SK-N-SH treated with all-trans-retinoic acid at 6 μM for 48 hours (cell line): ENCODE results near the gene CDH1.

Experiments
- ATAC-seq: fragments of 200-7000 bp; cut with Tn5 transposase; 3 replicates; pipeline ENCODE4 v1.9.1; 2020; ENCODE audit warnings: mild to moderate bottlenecking, moderate library complexity
- BACH2 ChIP-seq: fragments of 250-450 bp; sonication (Bioruptor Pico); IDR thresholded peaks from 2 replicates; pipeline ENCODE4 v1.9.0; 2021; ENCODE audit warnings: mild to moderate bottlenecking, borderline replicate concordance
- CSDC2 ChIP-seq: fragments of 250-450 bp; sonication (Bioruptor Pico); IDR thresholded peaks from 2 replicates; pipeline ENCODE4 v1.5.0; 2020; ENCODE audit warnings: mild to moderate bottlenecking, moderate library complexity
- ESRRG ChIP-seq: fragments of 250-450 bp; sonication (Bioruptor Pico); IDR thresholded peaks from 2 replicates; pipeline ENCODE4 v1.6.1; 2021; ENCODE audit warnings: mild to moderate bottlenecking
- GLIS3 ChIP-seq: fragments of 250-450 bp; sonication (Bioruptor Pico); IDR thresholded peaks from 2 replicates; pipeline ENCODE4 v1.5.0; 2020; ENCODE audit warnings: mild to moderate bottlenecking, moderate library complexity
- ISL1 ChIP-seq: fragments of 250-450 bp; sonication (Bioruptor Pico); IDR thresholded peaks from 2 replicates; pipeline ENCODE4 v2.1.2; 2022; ENCODE audit warnings: mild to moderate bottlenecking, moderate library complexity
- OSR1 ChIP-seq: fragments of 250-450 bp; sonication (Bioruptor Pico); IDR thresholded peaks from 2 replicates; pipeline ENCODE4 v1.8.0; 2022; ENCODE audit warnings: moderate library complexity, mild to moderate bottlenecking, inconsistent platforms
- PPARA ChIP-seq: fragments of 250-450 bp; sonication (Bioruptor Pico); IDR thresholded peaks from 2 replicates; pipeline ENCODE4 v1.5.0; 2020; ENCODE audit warnings: mild to moderate bottlenecking, borderline replicate concordance
- RARB ChIP-seq: fragments of 250-450 bp; sonication (Bioruptor Pico); IDR thresholded peaks from 2 replicates; pipeline ENCODE4 v1.8.0; 2021; ENCODE audit warnings: mild to moderate bottlenecking, moderate library complexity
- SNAI2 ChIP-seq: fragments of 250-450 bp; sonication (Bioruptor Pico); IDR thresholded peaks from 2 replicates; pipeline ENCODE4 v1.5.0; 2020; ENCODE audit warnings: mild to moderate bottlenecking, moderate library complexity
- TCF4 ChIP-seq: fragments of 250-450 bp; sonication (Bioruptor Pico); IDR thresholded peaks from 2 replicates; pipeline ENCODE4 v1.8.0; 2021; ENCODE audit warnings: mild to moderate bottlenecking, moderate library complexity, borderline replicate concordance
- TOX ChIP-seq: fragments of 250-450 bp; sonication (Bioruptor Pico); IDR thresholded peaks from 2 replicates; pipeline ENCODE4 v1.8.0; 2021; ENCODE audit warnings: mild to moderate bottlenecking, moderate library complexity, borderline replicate concordance
- ZC3H10 ChIP-seq: fragments of 250-450 bp; sonication (Bioruptor Pico); IDR thresholded peaks from 2 replicates; pipeline ENCODE4 v1.5.1; 2021; ENCODE audit warnings: mild to moderate bottlenecking, moderate library complexity
- ZFP3 ChIP-seq: fragments of 250-450 bp; sonication (Bioruptor Pico); IDR thresholded peaks from 2 replicates; pipeline ENCODE4 v1.5.0; 2020; ENCODE audit warnings: mild to moderate bottlenecking, moderate library complexity
- ZFP30 ChIP-seq: fragments of 450-650 bp; formaldehyde crosslinking; IDR thresholded peaks from 2 replicates; pipeline ENCODE4 v1.5.0; 2022; ENCODE audit warnings: mild to moderate bottlenecking, moderate library complexity
- ZNF565 ChIP-seq: fragments of 450-650 bp; formaldehyde crosslinking; conservative IDR thresholded peaks from 2 replicates; pipeline ENCODE4 v1.5.0; 2020; ENCODE audit warnings: low read depth, mild to moderate bottlenecking, moderate library complexity
- ZNF70 ChIP-seq: fragments of 450-650 bp; formaldehyde crosslinking; IDR thresholded peaks from 2 replicates; pipeline ENCODE4 v1.5.0; 2020; ENCODE audit warnings: mild to moderate bottlenecking, moderate library complexity
- ZNF8 ChIP-seq: fragments of 450-650 bp; formaldehyde crosslinking; IDR thresholded peaks from 2 replicates; pipeline ENCODE4 v1.5.0; 2020; ENCODE audit warnings: mild to moderate bottlenecking, moderate library complexity
- TF ChIP-seq, protein P1 (sequence below): fragments of 250-450 bp; sonication (Bioruptor Pico); IDR thresholded peaks from 2 replicates; pipeline ENCODE4 v1.8.0; 2021; ENCODE audit warnings: low read depth, mild to moderate bottlenecking, moderate library complexity, borderline replicate concordance
- TF ChIP-seq, protein P2 (sequence below): fragments of 250-450 bp; sonication (Bioruptor Pico); IDR thresholded peaks from 2 replicates; pipeline ENCODE4 v1.5.1; 2020; ENCODE audit warnings: low read depth, mild to moderate bottlenecking, moderate library complexity
- TF ChIP-seq, protein P3 (sequence below): fragments of 250-450 bp; sonication (Bioruptor Pico); IDR thresholded peaks from 2 replicates; pipeline ENCODE4 v1.8.0; 2020; ENCODE audit warnings: mild to moderate bottlenecking, moderate library complexity, borderline replicate concordance
- TF ChIP-seq, protein P4 (sequence below): fragments of 250-450 bp; sonication (Bioruptor Pico); IDR thresholded peaks from 2 replicates; pipeline ENCODE4 v1.5.0; 2020; ENCODE audit warnings: mild to moderate bottlenecking, moderate library complexity

The CDH1 gene

DNA sequence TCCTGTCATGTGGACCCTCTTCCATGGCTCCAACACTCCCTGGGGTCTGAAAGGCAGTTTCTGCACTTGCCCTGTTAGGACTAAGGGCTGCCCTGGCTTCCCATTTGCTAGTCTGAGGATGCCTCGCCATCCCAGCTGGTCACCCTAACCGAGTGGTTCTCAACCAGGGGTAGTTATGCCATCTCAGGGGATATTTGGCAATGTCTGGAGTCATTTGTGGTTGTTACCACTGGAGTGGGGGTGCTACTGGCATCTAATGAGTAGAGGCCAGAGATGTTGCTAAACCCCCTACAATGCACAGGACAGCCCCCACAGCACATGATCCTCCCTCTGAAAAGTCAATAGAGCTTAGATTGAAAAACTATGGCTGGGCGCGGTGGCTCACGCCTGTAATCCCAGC lies 26.9 kb upstream of the CDH1 start (continued):
- TF ChIP-seq, protein P1, sequence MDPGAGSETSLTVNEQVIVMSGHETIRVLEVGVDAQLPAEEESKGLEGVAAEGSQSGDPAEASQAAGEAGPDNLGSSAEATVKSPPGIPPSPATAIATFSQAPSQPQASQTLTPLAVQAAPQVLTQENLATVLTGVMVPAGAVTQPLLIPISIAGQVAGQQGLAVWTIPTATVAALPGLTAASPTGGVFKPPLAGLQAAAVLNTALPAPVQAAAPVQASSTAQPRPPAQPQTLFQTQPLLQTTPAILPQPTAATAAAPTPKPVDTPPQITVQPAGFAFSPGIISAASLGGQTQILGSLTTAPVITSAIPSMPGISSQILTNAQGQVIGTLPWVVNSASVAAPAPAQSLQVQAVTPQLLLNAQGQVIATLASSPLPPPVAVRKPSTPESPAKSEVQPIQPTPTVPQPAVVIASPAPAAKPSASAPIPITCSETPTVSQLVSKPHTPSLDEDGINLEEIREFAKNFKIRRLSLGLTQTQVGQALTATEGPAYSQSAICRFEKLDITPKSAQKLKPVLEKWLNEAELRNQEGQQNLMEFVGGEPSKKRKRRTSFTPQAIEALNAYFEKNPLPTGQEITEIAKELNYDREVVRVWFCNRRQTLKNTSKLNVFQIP (CRISPR knock-in tag): no peak
- TF ChIP-seq ESRRG (CRISPR knock-in tag): no peak
- TF ChIP-seq ZNF70 (CRISPR knock-in tag): no peak

DNA sequence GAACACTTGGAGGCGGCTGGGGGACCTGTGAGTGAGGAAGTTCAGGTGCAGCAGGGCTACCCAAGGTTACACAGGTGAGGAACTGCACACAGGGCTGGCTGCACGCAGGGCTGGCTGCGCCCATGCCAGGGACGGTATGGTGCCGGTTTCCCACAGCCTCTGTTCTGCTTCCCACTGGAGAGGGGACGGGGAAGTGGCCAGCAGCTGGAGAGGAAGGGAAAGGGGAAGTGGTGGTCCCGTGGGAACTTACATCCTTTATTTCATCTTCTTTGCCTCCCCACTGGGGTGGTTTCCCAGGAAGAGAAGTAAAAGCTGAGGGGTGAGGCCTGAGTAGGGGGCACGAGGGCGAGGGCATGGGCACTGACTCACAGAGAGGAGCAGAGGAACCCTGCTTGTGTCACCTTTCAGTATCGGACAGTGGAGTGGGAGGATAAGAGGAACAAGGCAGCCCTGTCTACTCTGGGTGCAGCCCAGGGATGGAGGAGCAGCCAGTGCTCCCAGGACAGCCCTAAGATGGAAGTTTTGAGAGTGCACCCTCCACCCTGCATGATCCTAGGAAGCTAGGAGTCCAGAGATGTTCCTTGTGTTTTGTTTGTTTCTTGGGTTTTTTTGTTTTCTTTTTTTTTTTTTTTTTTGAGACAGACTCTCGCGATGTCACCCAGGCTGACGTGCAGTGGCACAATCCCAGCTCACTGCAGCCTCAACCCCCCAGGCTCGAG lies 25.5 kb upstream of the CDH1 start:
- no peak for TF ChIP-seq CSDC2 (CRISPR knock-in tag)
- TF ChIP-seq TOX: no peak
- no peak for TF ChIP-seq RARB (CRISPR knock-in tag)
- no peak for TF ChIP-seq ESRRG (CRISPR knock-in tag)
- TF ChIP-seq, protein P2, sequence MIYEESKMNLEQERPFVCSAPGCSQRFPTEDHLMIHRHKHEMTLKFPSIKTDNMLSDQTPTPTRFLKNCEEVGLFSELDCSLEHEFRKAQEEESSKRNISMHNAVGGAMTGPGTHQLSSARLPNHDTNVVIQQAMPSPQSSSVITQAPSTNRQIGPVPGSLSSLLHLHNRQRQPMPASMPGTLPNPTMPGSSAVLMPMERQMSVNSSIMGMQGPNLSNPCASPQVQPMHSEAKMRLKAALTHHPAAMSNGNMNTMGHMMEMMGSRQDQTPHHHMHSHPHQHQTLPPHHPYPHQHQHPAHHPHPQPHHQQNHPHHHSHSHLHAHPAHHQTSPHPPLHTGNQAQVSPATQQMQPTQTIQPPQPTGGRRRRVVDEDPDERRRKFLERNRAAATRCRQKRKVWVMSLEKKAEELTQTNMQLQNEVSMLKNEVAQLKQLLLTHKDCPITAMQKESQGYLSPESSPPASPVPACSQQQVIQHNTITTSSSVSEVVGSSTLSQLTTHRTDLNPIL (CRISPR knock-in tag): no peak
- TF ChIP-seq SNAI2: no peak
- no peak for TF ChIP-seq OSR1 (CRISPR knock-in tag)
- no peak for TF ChIP-seq ZFP30
- TF ChIP-seq ZC3H10 (CRISPR knock-in tag): no peak
- TF ChIP-seq ZNF70 (CRISPR knock-in tag): no peak
- TF ChIP-seq ISL1 (CRISPR knock-in tag): no peak
- TF ChIP-seq TCF4 (CRISPR knock-in tag): no peak
- no peak for ATAC-seq

DNA sequence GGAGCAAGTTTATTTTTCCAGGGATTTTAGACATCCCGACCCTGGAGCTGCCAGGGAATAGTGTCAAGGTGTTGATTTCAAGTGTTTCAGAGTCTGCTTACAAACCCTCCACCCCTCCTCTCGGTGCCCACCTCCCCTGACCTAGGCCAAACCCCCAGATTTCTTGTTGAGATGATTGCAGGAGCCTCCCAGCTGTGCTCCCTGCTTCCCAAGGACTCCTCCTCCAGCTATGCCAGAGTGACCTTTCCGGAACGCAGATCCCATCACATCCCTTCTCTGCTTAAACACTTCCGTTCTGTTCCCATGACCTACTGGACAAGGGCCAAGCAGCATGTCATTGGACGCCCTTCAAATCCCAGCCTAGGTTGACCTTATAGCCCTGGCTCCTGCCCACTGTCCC lies 23.7 kb upstream of the CDH1 start:
- no peak for ATAC-seq
- no peak for TF ChIP-seq SNAI2
- TF ChIP-seq BACH2 (CRISPR knock-in tag): no peak
- TF ChIP-seq, protein P1 (CRISPR knock-in tag): no peak
- TF ChIP-seq, protein P3, sequence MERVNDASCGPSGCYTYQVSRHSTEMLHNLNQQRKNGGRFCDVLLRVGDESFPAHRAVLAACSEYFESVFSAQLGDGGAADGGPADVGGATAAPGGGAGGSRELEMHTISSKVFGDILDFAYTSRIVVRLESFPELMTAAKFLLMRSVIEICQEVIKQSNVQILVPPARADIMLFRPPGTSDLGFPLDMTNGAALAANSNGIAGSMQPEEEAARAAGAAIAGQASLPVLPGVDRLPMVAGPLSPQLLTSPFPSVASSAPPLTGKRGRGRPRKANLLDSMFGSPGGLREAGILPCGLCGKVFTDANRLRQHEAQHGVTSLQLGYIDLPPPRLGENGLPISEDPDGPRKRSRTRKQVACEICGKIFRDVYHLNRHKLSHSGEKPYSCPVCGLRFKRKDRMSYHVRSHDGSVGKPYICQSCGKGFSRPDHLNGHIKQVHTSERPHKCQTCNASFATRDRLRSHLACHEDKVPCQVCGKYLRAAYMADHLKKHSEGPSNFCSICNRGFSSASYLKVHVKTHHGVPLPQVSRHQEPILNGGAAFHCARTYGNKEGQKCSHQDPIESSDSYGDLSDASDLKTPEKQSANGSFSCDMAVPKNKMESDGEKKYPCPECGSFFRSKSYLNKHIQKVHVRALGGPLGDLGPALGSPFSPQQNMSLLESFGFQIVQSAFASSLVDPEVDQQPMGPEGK: no peak
- no peak for TF ChIP-seq ZFP3 (CRISPR knock-in tag)
- TF ChIP-seq GLIS3: no peak
- TF ChIP-seq ESRRG (CRISPR knock-in tag): no peak
- TF ChIP-seq ZFP30: no peak

DNA sequence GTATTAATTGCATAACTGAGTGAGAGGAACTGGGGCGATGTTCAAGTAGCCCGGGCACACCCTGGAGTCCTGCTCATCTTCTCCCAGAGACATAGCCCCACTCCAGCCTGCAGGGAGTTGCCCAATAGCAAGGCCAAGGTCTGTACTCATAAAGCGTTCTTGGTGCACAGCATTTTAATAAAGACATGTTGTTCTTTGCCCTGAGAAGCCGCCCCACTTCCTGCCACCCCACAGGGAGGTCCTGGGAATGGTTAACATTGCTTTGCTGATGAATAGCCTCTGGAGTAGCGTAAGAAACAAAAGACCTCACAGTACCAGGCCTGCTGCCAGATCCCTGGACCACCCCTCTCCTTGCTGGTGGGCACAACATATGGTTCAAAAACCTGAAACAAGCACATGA lies 21.6 kb upstream of the CDH1 start:
- no peak for ATAC-seq
- TF ChIP-seq, protein P4, sequence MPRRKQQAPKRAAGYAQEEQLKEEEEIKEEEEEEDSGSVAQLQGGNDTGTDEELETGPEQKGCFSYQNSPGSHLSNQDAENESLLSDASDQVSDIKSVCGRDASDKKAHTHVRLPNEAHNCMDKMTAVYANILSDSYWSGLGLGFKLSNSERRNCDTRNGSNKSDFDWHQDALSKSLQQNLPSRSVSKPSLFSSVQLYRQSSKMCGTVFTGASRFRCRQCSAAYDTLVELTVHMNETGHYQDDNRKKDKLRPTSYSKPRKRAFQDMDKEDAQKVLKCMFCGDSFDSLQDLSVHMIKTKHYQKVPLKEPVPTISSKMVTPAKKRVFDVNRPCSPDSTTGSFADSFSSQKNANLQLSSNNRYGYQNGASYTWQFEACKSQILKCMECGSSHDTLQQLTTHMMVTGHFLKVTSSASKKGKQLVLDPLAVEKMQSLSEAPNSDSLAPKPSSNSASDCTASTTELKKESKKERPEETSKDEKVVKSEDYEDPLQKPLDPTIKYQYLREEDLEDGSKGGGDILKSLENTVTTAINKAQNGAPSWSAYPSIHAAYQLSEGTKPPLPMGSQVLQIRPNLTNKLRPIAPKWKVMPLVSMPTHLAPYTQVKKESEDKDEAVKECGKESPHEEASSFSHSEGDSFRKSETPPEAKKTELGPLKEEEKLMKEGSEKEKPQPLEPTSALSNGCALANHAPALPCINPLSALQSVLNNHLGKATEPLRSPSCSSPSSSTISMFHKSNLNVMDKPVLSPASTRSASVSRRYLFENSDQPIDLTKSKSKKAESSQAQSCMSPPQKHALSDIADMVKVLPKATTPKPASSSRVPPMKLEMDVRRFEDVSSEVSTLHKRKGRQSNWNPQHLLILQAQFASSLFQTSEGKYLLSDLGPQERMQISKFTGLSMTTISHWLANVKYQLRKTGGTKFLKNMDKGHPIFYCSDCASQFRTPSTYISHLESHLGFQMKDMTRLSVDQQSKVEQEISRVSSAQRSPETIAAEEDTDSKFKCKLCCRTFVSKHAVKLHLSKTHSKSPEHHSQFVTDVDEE (CRISPR knock-in tag): no peak
- TF ChIP-seq ZNF70 (CRISPR knock-in tag): no peak
- TF ChIP-seq ZNF565 (CRISPR knock-in tag): no peak
- TF ChIP-seq ISL1 (CRISPR knock-in tag): no peak
- TF ChIP-seq, protein P3: no peak
- TF ChIP-seq, protein P1 (CRISPR knock-in tag): no peak
- no peak for TF ChIP-seq RARB (CRISPR knock-in tag)
- TF ChIP-seq ZC3H10 (CRISPR knock-in tag): no peak
- TF ChIP-seq OSR1 (CRISPR knock-in tag): no peak
- TF ChIP-seq TCF4 (CRISPR knock-in tag): no peak
- TF ChIP-seq ZNF8: no peak
- TF ChIP-seq PPARA (CRISPR knock-in tag): no peak
- TF ChIP-seq, protein P2 (CRISPR knock-in tag): no peak
- TF ChIP-seq ZFP3 (CRISPR knock-in tag): no peak
